NOMO-1 treated with dmso at 0.1 percent for 144 hours (cell line): ENCODE results near the gene ZNF444.
"Not testable (repeated sequence)": the region's sequence is repeated elsewhere in the genome, so short reads cannot be mapped to it uniquely, and the experiment has no call there.

Source experiments
- DNase-seq: peaks from one replicate; lab custom pipeline; 2025; ENCODE audit not compliant: unreplicated experiment; lab: John Stamatoyannopoulos, UW

Gene ZNF444

DNA sequence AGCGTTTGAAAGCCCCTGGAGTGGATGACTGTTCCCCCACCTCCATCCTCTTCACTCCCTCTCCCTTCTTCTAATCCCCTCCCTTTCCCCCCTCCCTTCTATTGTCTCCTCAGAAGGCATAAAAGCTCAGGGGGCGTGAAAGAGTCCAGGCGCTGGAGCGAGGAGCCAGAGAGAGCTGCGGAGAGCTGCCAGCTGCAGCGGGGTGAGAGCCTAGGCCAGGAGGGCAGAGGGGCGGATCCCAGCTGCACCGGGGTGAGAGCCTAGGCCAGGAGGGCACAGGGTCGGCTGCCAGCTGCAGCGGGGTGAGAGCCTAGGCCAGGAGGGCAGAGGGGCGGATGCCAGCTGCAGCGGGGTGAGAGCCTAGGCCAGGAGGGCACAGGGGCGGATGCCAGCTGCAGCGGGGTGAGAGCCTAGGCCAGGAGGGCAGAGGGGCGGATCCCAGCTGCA lies 34.8 kb downstream of the ZNF444 start, which contains the start of gene GALP:
Gene GALP, plus strand, starts transcription at position 148 of the 447 bp plus-strand sequence. CDS start 1,101 bp downstream, outside the sequence.
- not testable (repeated sequence) for DNase-seq

- not testable (repeated sequence) for DNase-seq
Measured at GRCh38 chr19:56176310-56176709, 35.2 kb downstream of the ZNF444 start.

- no peak for DNase-seq
Measured at GRCh38 chr19:56176881-56177280, 35.8 kb downstream of the ZNF444 start.

- DNase-seq: no peak
Measured at GRCh38 chr19:56177564-56178243, 36.6 kb downstream of the ZNF444 start.

DNA sequence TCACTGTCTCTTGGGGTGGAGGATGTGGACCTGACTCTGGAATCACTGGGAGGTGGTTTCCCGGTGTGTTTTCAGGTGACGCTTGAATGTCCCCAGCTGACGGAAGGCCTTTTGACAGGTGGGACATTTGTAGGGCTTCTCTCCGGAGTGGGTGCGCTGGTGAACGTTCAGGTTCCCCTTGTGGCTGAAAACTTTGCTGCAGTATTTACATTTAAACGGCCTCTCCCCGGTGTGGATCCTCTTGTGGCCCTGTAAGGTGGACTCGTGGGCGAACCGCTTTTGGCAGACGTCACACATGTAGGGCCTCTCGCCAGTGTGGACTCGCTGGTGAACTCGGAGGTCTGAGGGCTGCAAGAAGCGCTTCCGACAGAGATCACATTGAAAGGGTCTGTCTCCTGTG lies 48.7 kb downstream of the ZNF444 start:
- no peak for DNase-seq

DNA sequence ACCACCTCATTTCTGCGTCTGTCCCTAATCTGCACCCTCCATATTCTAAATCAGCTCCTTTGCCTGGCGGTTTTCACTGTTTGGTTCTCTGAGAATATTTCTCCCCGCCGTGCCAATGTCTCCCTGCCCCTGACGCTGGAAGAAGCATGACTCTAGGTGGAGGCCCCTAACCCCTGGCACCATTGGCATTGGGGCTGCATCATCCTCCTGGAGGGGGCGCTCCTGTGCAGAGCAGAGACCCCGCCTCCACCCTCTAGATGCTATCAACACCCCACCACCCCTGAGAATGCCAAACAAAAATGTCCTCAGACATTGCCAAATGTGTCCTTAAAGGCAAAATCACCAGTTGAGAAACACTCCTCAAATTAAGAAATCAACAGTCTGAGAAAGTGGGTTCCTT lies 50.0 kb downstream of the ZNF444 start:
- DNase-seq: no peak

DNA sequence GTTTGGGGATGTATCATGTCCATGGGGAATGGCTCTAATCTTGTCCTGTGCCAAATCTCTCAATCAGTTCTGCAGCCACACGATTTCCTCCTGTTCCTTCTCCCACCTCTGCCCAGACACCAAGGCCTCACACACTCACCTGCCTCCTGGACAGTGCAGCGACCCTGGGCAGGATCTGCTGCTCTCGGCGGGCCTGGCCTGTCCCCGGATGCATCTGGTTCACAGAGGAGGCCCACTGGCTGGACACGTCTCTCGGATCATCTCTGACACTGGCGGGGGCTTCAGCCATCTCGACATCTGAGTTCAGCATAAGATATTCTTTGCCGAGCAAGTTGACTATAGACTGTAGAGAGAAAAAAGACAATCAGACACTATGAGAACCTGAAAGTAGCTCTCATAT lies 50.6 kb downstream of the ZNF444 start:
- DNase-seq: no peak

DNA sequence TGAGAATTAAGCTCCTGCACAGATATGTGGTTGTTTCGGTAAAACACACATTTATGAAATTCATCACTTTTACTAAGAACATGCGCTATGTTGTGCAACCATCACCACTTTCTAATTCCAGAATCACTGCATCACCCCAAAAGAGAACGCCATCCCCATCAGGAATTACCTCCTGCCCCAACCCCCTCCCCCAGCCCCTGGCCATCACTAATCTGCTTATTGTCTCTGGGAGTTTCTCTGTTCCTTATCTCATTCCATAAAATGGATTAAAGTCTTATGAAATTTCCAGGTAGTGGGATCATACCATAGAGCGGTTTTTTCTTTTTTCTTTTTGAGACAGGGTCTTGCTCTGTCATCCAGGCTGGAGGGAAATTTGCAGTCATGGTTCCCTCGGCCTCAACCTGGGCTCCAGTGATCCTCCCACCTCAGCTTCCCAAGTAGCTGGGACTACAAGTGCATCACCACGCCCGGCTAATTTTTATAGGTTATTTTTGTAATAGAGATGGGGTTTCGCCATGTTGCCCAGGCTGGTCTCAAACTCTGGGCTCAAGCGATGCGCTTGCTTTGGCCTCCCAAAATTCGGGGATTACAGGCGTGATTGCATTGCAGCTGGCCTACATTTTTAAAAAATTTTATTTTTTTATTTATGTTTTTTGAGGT lies 53.0 kb downstream of the ZNF444 start:
- DNase-seq: no peak

GRCh38 chr19:56197646-56198045 lies 56.6 kb downstream of the ZNF444 start, which contains the start of gene ZSCAN5B:
TSS of gene ZSCAN5B (minus strand) at chr19:56197783. CDS start at chr19:56193052, 4,731 bp downstream.
- not testable (repeated sequence) for DNase-seq

GRCh38 chr19:56199687-56200086 lies 58.6 kb downstream of the ZNF444 start:
- DNase-seq: no peak

DNA sequence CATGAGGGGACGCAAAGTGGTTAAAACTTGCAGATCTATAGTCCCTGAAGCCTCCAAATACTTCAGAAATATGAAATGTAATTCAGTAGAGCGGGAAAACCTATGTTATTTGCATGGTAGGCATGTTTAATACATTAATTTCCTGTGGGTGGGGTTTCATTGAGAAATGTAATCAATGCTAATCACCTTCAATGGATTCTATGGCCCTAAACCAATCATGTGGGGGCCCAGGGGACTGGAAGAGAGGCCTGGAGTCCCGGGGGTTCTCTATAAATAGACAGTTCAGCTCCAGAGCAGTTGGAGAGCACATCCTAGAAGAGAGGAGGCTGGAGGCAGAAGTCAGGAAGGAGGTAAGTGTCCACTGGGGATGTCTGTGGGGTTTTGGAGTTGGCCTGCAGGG lies 60.9 kb downstream of the ZNF444 start, which contains the start of gene ZSCAN5C:
Gene ZSCAN5C, plus strand, starts transcription at position 301 of the 400 bp plus-strand sequence. CDS start 3,641 bp downstream, outside the sequence.
- no peak for DNase-seq

- not testable (repeated sequence) for DNase-seq
Measured at GRCh38 chr19:56207581-56207980, 66.5 kb downstream of the ZNF444 start.

DNA sequence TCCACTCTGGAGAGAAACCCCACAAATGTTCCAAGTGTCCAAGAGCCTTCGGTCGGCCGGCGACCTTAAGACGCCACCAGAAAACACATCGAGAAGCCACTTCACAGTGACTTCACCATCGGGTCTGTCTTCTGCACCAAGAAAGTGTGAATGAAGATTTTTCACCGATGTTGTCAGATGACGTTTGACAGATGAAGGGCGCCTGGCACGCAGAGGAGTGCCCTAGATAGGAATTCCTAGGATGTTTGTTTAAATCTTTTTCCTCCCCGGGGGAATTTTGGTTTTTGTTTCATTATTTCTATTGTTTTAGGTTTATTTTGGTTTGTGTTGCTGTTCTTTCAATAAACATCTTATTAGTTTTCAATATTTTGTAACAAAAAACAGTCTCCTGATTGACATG lies 68.0 kb downstream of the ZNF444 start:
- DNase-seq: no peak

GRCh38 chr19:56210036-56210435 lies 68.9 kb downstream of the ZNF444 start:
- not testable (repeated sequence) for DNase-seq
